MM.1S (cell line): ENCODE measurements around the gene PRDM5.

ENCODE experiments used
- CTCF ChIP-seq: fragments of 300-600 bp; sonication (generic); IDR thresholded peaks from 2 replicates; pipeline ENCODE4 v1.5.1; 2016; ENCODE audit warnings: antibody characterized with exemption, low read length, mixed read lengths
- EZH2 ChIP-seq: fragments of 300-600 bp; sonication (generic); optimal IDR thresholded peaks from 2 replicates; pipeline ENCODE3; 2017; ENCODE audit warnings: low read depth, mild to moderate bottlenecking, antibody characterized with exemption, low read length, mixed read lengths
- EZH2phosphoT487 ChIP-seq: fragments of 300-600 bp; sonication (generic); IDR thresholded peaks from 2 replicates; pipeline ENCODE4 v1.6.1; 2018; ENCODE audit warnings: antibody characterized with exemption, low read length

GRCh38 chr4:120855307-120856001 lies 67.1 kb downstream of the PRDM5 start:
- TF ChIP-seq CTCF (peak; percentile 32), EZH2phosphoT487 (no peak), EZH2 (no peak)
